Nephron progenitor cell (in vitro differentiated cells): ENCODE results near the gene SH3RF1.

ENCODE experiments used
- DNase-seq: peaks from one replicate; pipeline ENCODE4 v3.0.0; 2021
- H3K27ac Mint-ChIP-seq: 2 replicates; pipeline ENCODE4 v1.8.0; 2021; ENCODE audit warnings: mild to moderate bottlenecking, moderate library complexity, mixed read lengths
- H3K27me3 Mint-ChIP-seq: 2 replicates; pipeline ENCODE4 v1.8.0; 2021; ENCODE audit warnings: mild to moderate bottlenecking, low read depth, mixed read lengths; ENCODE audit not compliant: poor library complexity
- H3K36me3 Mint-ChIP-seq: 2 replicates; pipeline ENCODE4 v1.8.0; 2021; ENCODE audit warnings: low read depth, mixed read lengths
- H3K4me1 Mint-ChIP-seq: 2 replicates; pipeline ENCODE4 v1.8.0; 2021; ENCODE audit warnings: mixed read lengths
- H3K4me3 Mint-ChIP-seq: 2 replicates; pipeline ENCODE4 v1.8.0; 2021; ENCODE audit warnings: mild to moderate bottlenecking, moderate library complexity, mixed read lengths
- H3K9me3 Mint-ChIP-seq: 2 replicates; pipeline ENCODE4 v1.8.0; 2021; ENCODE audit warnings: mild to moderate bottlenecking, moderate library complexity, mixed read lengths
- TF ChIP-seq, protein P1 (sequence below): fragments of 200-600 bp; sonication (generic); IDR thresholded peaks from 2 replicates; pipeline ENCODE4 v1.5.0; 2021; ENCODE audit warnings: antibody characterized with exemption

The SH3RF1 gene

DNA sequence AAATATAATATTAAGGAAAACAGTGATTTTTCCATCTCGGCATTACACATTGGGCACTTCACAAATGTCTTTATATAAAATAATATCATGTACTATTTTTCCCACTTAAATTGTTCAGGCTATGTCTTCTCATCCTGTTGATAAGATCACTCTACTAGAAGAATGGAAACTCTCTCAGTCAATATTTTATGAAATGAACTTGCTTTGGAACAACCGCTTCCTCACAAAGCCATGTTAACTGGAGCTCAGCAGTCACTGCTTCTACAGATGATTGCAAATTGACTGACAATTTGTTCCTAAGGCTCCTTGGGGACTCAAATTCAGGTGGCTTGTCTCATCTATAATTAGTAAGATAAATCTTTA is 133.2 kb downstream of the SH3RF1 start:
- Mint-ChIP-seq H3K4me3 (no peak overlapping the region), H3K36me3 (peaks cover 38% of the 10 kb centered on the region), H3K27me3 (no peaks in the 10 kb centered on the region)

DNA sequence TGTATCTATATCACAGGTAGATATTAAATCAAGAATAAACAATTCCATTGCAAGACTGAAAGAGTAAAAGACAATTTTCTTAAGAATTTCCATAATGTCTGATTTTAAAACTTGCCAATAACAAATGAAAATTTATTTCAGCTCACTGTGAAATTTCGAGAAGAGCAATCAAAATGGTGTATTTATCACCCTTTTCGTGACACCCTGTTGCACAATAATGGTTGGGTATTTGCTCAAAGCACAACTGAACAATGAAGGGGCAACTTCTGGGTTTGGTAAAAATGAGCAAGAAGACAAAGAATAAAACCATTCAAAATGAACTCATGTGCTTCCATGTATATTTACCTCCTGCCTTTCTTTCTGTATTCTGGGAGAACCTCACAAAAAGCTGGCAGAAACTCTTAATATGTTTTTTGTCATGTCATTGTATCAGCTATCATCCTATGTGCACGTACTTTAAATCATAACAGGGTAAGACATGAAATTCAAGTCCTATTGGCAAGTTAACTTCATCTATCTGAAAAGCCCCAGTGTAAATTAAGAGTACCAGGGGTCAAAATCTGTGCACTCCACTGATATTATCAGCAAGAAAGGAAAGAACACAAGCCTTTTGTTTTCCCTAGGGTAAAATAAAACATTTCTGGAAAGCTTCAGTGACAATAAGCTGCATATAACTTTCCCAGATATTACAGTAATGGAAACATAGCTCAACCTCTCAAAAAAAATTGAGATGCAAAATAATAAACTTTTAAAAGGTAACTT is 133.8 kb downstream of the SH3RF1 start:
- Mint-ChIP-seq H3K4me1 (peaks cover 21% of the 10 kb centered on the region), H3K4me3 (no peak overlapping the region), H3K36me3 (peaks cover 44% of the 10 kb centered on the region), H3K27me3 (no peaks in the 10 kb centered on the region), H3K9me3 (no peaks in the 10 kb centered on the region), H3K27ac (no peak overlapping the region)
- TF ChIP-seq, protein P1, sequence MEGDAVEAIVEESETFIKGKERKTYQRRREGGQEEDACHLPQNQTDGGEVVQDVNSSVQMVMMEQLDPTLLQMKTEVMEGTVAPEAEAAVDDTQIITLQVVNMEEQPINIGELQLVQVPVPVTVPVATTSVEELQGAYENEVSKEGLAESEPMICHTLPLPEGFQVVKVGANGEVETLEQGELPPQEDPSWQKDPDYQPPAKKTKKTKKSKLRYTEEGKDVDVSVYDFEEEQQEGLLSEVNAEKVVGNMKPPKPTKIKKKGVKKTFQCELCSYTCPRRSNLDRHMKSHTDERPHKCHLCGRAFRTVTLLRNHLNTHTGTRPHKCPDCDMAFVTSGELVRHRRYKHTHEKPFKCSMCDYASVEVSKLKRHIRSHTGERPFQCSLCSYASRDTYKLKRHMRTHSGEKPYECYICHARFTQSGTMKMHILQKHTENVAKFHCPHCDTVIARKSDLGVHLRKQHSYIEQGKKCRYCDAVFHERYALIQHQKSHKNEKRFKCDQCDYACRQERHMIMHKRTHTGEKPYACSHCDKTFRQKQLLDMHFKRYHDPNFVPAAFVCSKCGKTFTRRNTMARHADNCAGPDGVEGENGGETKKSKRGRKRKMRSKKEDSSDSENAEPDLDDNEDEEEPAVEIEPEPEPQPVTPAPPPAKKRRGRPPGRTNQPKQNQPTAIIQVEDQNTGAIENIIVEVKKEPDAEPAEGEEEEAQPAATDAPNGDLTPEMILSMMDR = no peak
- DNase-seq = no peak

More for the DNA sequence above, 133.2 kb downstream of the SH3RF1 start:
- DNase-seq = no peak
- H3K9me3 Mint-ChIP-seq = no peaks in the 10 kb centered on the region
- TF ChIP-seq, protein P1 = no peak
- no peak overlapping the region for H3K27ac Mint-ChIP-seq
- peaks cover 25% of the 10 kb centered on the region for H3K4me1 Mint-ChIP-seq

DNA sequence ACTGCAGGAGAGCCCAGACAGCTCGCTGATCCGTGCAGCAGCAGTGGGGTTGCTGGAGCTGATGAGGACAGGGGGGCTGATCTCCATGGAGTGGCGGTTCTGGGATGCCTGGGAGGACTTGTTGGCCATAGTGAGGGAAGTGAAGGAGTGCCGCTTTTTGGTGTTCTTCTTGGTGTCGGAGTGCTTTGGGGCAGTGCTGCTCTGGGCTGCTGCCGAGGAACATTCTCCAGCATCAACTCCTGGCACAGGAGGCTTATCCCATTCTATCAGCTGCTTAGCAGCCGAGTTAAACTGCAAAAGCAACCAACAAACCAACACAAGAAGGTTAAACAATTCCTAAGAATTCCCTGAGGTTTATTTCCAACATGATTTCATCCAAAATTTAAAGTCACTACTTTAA is 134.4 kb downstream of the SH3RF1 start:
- Mint-ChIP-seq H3K4me1 (peaks cover 21% of the 10 kb centered on the region), H3K36me3 (peaks cover 49% of the 10 kb centered on the region), H3K4me3 (no peak overlapping the region), H3K27ac (peak overlapping the region; percentile 63), H3K27me3 (no peaks in the 10 kb centered on the region), H3K9me3 (no peaks in the 10 kb centered on the region)
- TF ChIP-seq, protein P1 = no peak
- DNase-seq = peak; percentile 5

DNA sequence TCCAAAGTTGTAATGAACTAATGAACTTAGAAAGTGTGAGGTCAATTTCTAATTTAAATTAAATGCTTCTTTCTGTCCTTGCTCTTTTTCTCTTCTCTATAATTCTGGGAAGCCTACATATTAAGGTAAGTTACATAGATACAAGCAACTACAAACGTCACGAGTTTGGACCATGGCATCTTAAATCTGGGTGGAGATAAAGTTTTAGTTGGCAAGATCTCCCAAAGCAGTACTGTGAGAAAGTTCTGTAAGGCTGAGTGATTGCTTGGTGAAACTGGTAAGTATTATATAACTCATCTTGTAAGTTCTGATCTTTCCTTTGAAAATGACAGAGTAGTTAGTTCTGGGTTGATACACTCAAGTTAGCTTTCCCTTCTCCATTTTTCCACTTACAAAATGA is 135.0 kb downstream of the SH3RF1 start:
- TF ChIP-seq, protein P1 = no peak
- H3K27ac Mint-ChIP-seq = peak overlapping the region; percentile 37
- no peak overlapping the region for H3K4me3 Mint-ChIP-seq
- DNase-seq = no peak
- H3K27me3 Mint-ChIP-seq = no peaks in the 10 kb centered on the region
- H3K9me3 Mint-ChIP-seq = no peaks in the 10 kb centered on the region
- H3K36me3 Mint-ChIP-seq = peaks cover 53% of the 10 kb centered on the region
- H3K4me1 Mint-ChIP-seq = peaks cover 21% of the 10 kb centered on the region

- H3K27me3 Mint-ChIP-seq = no peaks in the 10 kb centered on the region
- no peaks in the 10 kb centered on the region for H3K9me3 Mint-ChIP-seq
- peaks cover 30% of the 10 kb centered on the region for H3K4me1 Mint-ChIP-seq
- no peak for DNase-seq
- H3K4me3 Mint-ChIP-seq = no peak overlapping the region
- TF ChIP-seq, protein P1 = no peak
- peaks cover 63% of the 10 kb centered on the region for H3K36me3 Mint-ChIP-seq
- H3K27ac Mint-ChIP-seq = no peak overlapping the region
These were observed 136.8 kb downstream of the SH3RF1 start for GRCh38 chr4:169133932-169134331.
